ENCODE measurements around the gene ANP32E.

The ANP32E gene

GRCh38 chr1:150180474-150180873, 55.4 kb downstream of the ANP32E start:
- TF ChIP-seq ESRRG (CRISPR knock-in tag; IDR thresholded peaks at IDR 0.05) (no peak), PATZ1 (CRISPR knock-in tag; IDR thresholded peaks at IDR 0.05; ENCODE audit: borderline replicate concordance) (no peak), ZC3H10 (CRISPR knock-in tag; IDR thresholded peaks at IDR 0.05) (no peak), TCF4 (CRISPR knock-in tag; IDR thresholded peaks at IDR 0.05; ENCODE audit: borderline replicate concordance) (no peak), GLIS3 (CRISPR knock-in tag; IDR thresholded peaks at IDR 0.05) (no peak), ZNF8 (CRISPR knock-in tag; IDR thresholded peaks at IDR 0.05) (no peak), OSR1 (CRISPR knock-in tag; IDR thresholded peaks at IDR 0.05) (no peak), PPARA (CRISPR knock-in tag; IDR thresholded peaks at IDR 0.05; ENCODE audit: borderline replicate concordance) (no peak), POU6F1 (CRISPR knock-in tag; IDR thresholded peaks at IDR 0.05; ENCODE audit: borderline replicate concordance, low read depth) (no peak), CSDC2 (CRISPR knock-in tag; IDR thresholded peaks at IDR 0.05) (no peak), ISL1 (CRISPR knock-in tag; IDR thresholded peaks at IDR 0.05) (no peak)
- TF ChIP-seq, protein P1, sequence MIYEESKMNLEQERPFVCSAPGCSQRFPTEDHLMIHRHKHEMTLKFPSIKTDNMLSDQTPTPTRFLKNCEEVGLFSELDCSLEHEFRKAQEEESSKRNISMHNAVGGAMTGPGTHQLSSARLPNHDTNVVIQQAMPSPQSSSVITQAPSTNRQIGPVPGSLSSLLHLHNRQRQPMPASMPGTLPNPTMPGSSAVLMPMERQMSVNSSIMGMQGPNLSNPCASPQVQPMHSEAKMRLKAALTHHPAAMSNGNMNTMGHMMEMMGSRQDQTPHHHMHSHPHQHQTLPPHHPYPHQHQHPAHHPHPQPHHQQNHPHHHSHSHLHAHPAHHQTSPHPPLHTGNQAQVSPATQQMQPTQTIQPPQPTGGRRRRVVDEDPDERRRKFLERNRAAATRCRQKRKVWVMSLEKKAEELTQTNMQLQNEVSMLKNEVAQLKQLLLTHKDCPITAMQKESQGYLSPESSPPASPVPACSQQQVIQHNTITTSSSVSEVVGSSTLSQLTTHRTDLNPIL (CRISPR knock-in tag; IDR thresholded peaks at IDR 0.05; ENCODE audit: low read depth): no peak
- no peak for ATAC-seq

- TF ChIP-seq ARNTL (CRISPR knock-in tag; IDR thresholded peaks at IDR 0.05; ENCODE audit: borderline replicate concordance, low read depth) (no peak), GLIS3 (CRISPR knock-in tag; IDR thresholded peaks at IDR 0.05) (no peak), CSRNP3 (CRISPR knock-in tag; IDR thresholded peaks at IDR 0.05) (no peak), SNAI2 (CRISPR knock-in tag; IDR thresholded peaks at IDR 0.05) (no peak), ZFP30 (CRISPR knock-in tag; IDR thresholded peaks at IDR 0.05) (no peak), OSR1 (CRISPR knock-in tag; IDR thresholded peaks at IDR 0.05) (no peak), PATZ1 (CRISPR knock-in tag; IDR thresholded peaks at IDR 0.05; ENCODE audit: borderline replicate concordance) (no peak), POU6F1 (CRISPR knock-in tag; IDR thresholded peaks at IDR 0.05; ENCODE audit: borderline replicate concordance, low read depth) (no peak), ISL1 (CRISPR knock-in tag; IDR thresholded peaks at IDR 0.05) (no peak), ZNF8 (CRISPR knock-in tag; IDR thresholded peaks at IDR 0.05) (no peak), TOX (CRISPR knock-in tag; IDR thresholded peaks at IDR 0.05; ENCODE audit: borderline replicate concordance) (no peak), PPARA (CRISPR knock-in tag; IDR thresholded peaks at IDR 0.05; ENCODE audit: borderline replicate concordance) (no peak), ESRRG (CRISPR knock-in tag; IDR thresholded peaks at IDR 0.05) (no peak), TCF4 (CRISPR knock-in tag; IDR thresholded peaks at IDR 0.05; ENCODE audit: borderline replicate concordance) (no peak), ZNF70 (CRISPR knock-in tag; IDR thresholded peaks at IDR 0.05) (no peak), ZNF565 (CRISPR knock-in tag; conservative IDR thresholded peaks at IDR 0.05; ENCODE audit: low read depth) (no peak), ZFP3 (CRISPR knock-in tag; IDR thresholded peaks at IDR 0.05) (no peak), RARB (CRISPR knock-in tag; IDR thresholded peaks at IDR 0.05) (no peak)
- TF ChIP-seq, protein P1 (CRISPR knock-in tag; IDR thresholded peaks at IDR 0.05; ENCODE audit: low read depth): no peak
- TF ChIP-seq, protein P2, sequence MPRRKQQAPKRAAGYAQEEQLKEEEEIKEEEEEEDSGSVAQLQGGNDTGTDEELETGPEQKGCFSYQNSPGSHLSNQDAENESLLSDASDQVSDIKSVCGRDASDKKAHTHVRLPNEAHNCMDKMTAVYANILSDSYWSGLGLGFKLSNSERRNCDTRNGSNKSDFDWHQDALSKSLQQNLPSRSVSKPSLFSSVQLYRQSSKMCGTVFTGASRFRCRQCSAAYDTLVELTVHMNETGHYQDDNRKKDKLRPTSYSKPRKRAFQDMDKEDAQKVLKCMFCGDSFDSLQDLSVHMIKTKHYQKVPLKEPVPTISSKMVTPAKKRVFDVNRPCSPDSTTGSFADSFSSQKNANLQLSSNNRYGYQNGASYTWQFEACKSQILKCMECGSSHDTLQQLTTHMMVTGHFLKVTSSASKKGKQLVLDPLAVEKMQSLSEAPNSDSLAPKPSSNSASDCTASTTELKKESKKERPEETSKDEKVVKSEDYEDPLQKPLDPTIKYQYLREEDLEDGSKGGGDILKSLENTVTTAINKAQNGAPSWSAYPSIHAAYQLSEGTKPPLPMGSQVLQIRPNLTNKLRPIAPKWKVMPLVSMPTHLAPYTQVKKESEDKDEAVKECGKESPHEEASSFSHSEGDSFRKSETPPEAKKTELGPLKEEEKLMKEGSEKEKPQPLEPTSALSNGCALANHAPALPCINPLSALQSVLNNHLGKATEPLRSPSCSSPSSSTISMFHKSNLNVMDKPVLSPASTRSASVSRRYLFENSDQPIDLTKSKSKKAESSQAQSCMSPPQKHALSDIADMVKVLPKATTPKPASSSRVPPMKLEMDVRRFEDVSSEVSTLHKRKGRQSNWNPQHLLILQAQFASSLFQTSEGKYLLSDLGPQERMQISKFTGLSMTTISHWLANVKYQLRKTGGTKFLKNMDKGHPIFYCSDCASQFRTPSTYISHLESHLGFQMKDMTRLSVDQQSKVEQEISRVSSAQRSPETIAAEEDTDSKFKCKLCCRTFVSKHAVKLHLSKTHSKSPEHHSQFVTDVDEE (CRISPR knock-in tag; IDR thresholded peaks at IDR 0.05): no peak
- no peak for ATAC-seq
These were observed 56.0 kb downstream of the ANP32E start for GRCh38 chr1:150179867-150180266.

Data from SK-N-SH treated with all-trans-retinoic acid at 6 μM for 48 hours (cell line).